ENCODE measurements around the gene RXFP1. TPM values are rescaled to one million over a fixed set of nuclear protein-coding genes. Genes with fewer than 3 reads are reported as not detected.

Gene RXFP1
- total RNA-seq (2014; rRNA removed; shearing (Covaris generic)) (2.9 and 3.1 TPM in 2 replicates), polyA plus RNA-seq (2016; fragmentation: Nextera tagmentation; extraction: Ambion mirVana) (1.1 and 1.2 TPM in 2 replicates)

DNA sequence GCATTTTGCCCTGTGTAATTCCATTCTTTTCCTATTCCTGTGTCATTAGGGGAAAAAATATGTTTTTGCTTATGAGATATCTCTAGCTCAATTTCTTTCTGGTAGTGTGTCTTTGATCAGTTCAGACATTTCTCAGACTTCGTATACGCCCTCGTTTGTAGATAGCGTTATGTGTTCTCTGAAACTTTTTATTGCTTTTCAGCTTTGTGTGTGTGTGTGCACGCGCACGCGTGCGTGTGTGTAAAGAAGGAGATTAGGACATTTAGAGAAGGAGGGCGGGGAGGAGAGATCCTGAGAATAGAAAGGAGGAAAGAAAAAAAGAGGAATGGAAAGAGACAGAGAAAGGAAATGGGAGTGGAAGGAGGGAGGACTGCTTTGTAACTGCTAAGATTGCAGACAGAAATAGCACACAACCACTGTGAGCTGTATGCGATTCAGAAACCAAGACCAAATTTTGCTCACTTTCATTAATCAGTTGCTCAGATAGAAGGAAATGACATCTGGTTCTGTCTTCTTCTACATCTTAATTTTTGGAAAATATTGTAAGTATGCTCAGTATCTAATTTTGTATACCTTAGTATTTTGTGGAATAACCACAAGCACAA lies at the start of gene RXFP1:
Gene RXFP1, plus strand, starts transcription at position 399 of the 605 bp plus-strand sequence. Its CDS starts 95 bp downstream, at position 494.
- no peaks in the 10 kb centered on the region for H3K9me3 ChIP-seq (ENCODE audit: low read depth)
- H3K9me2 ChIP-seq (ENCODE audit: insufficient read depth) = no peaks in the 10 kb centered on the region
- peak; percentile 25 for DNase-seq
- 1 to 4% methylated on average over 11 of the region's 11 CpGs for WGBS, 2 experiments (ENCODE audit: low coverage in 1 of 2, low lambda C conversion rate in 2 of 2, missing lambda C conversion rate in 2 of 2)
- H3K4me1 ChIP-seq (ENCODE audit: insufficient read depth) = peaks cover 20% of the 10 kb centered on the region; the same call in 1 of the 2 replicates
- peak within 1 kb of the TSS; percentile 63 for H3K9ac ChIP-seq
- peak within 1 kb of the TSS; percentile 95 for H3K4me2 ChIP-seq (ENCODE audit: unreplicated experiment)
- no peaks in the 10 kb centered on the region for H3K27me3 ChIP-seq (replicated peaks; ENCODE audit: insufficient read depth)
- peak within 1 kb of the TSS; percentile 71 for H3K4me3 ChIP-seq
- H4K20me1 ChIP-seq (ENCODE audit: insufficient read depth) = no peaks in the 10 kb centered on the region
- in situ Hi-C loops (cut with MboI) = no loop called here
- no peak within 1 kb of the TSS for H3K27ac ChIP-seq
- H3K79me2 ChIP-seq (ENCODE audit: insufficient read depth) = no peaks in the 10 kb centered on the region
- no peaks in the 10 kb centered on the region for H3F3A ChIP-seq (ENCODE audit: insufficient read depth)
- TF ChIP-seq EZH2 (IDR thresholded peaks at IDR 0.05; ENCODE audit: insufficient read depth, poor library complexity, severe bottlenecking) (no peak), EZH2phosphoT487 (IDR thresholded peaks at IDR 0.05; ENCODE audit: insufficient read depth, low read depth) (no peak)
- peak within 1 kb of the TSS; percentile 98 for H2AFZ ChIP-seq
- H3K36me3 ChIP-seq (ENCODE audit: low read depth) = no peaks in the 10 kb centered on the region

DNA sequence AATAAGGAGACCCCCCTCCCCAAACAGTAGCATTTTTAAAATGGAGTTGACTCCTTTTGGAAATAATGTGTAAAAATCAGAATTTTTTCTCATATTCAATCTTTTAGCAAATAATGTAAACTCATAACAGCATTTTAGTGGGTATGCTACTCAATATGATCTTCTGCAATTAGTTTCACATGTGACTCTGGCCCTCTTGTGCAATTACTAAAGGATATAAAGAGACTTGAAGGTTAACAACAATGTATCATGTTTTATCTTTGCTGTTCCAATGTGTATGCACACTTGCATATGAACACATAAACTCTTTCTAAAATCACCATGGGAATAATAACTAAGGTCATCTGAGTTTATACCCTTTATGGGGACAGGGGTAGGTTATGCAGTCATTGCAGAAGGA lies 39.9 kb upstream of the RXFP1 start:
- in situ Hi-C loops (cut with MboI) = no loop called here

DNA sequence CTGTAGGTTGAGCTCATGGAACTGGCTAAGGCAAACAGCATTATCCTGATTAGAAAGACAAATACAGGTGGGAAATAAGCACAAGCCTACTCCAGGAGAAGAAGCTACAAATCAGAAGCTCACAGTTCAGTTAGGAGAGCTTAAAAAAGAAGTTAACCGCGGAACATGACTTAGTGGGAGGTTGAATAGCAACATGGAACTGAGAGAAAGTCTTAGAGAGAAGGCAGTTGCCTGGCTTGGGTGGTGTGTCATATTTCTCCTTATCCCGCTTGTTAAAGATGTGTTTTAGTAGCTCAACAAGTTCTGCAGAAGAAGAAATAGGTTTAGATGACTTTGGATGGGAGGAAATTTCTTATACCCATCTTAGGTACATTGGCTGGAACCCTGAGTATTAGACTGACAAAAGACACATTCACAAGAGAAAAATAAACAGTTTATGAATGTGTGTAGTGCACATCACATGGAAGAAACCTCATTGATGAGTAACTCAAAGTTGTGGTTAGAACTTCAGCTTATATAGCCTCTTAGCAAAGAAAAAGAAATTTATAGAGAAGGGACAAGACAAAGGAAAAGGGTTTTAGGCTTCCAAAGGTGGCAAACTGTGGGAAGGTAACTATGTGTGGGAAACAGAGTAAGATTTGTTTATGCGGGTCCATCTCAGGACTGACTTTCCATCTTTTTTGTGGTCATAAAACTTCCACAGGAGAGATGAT lies 37.4 kb upstream of the RXFP1 start:
- Histone ChIP-seq H3K36me3 (ENCODE audit: low read depth) (no peaks in the 10 kb centered on the region), H3K27ac (no peak overlapping the region), H3K9ac (no peak overlapping the region), H3K9me3 (ENCODE audit: low read depth) (no peaks in the 10 kb centered on the region), H4K20me1 (ENCODE audit: insufficient read depth) (no peaks in the 10 kb centered on the region), H3K9me2 (ENCODE audit: insufficient read depth) (no peaks in the 10 kb centered on the region), H3K4me3 (no peak overlapping the region), H3K4me2 (ENCODE audit: unreplicated experiment) (peak overlapping the region; percentile 43), H3K4me1 (ENCODE audit: insufficient read depth) (peaks cover 14% of the 10 kb centered on the region), H2AFZ (0 out of 2 replicates have a peak overlapping the region, but pooled peaks have one; percentile 6), H3F3A (ENCODE audit: insufficient read depth) (no peaks in the 10 kb centered on the region), H3K79me2 (ENCODE audit: insufficient read depth) (no peaks in the 10 kb centered on the region), H3K27me3 (replicated peaks; ENCODE audit: insufficient read depth) (no peaks in the 10 kb centered on the region)
- peak; percentile 67 for DNase-seq
- no peak for TF ChIP-seq EZH2phosphoT487 (IDR thresholded peaks at IDR 0.05; ENCODE audit: insufficient read depth, low read depth)
- TF ChIP-seq EZH2 (IDR thresholded peaks at IDR 0.05; ENCODE audit: insufficient read depth, poor library complexity, severe bottlenecking) = no peak
- WGBS, 2 experiments (ENCODE audit: low coverage in 1 of 2, low lambda C conversion rate in 2 of 2, missing lambda C conversion rate in 2 of 2) = 55 to 62% methylated on average over 4 of the region's 4 CpGs
- in situ Hi-C loops (cut with MboI) = no loop called here

More for the DNA sequence above, 39.9 kb upstream of the RXFP1 start:
- DNase-seq = no peak
- Histone ChIP-seq H3K27me3 (replicated peaks; ENCODE audit: insufficient read depth) (no peaks in the 10 kb centered on the region), H3K9ac (no peak overlapping the region), H3K4me1 (ENCODE audit: insufficient read depth) (peaks cover 14% of the 10 kb centered on the region), H3K79me2 (ENCODE audit: insufficient read depth) (no peaks in the 10 kb centered on the region), H3K36me3 (ENCODE audit: low read depth) (no peaks in the 10 kb centered on the region), H2AFZ (no peak overlapping the region), H3K27ac (no peak overlapping the region), H4K20me1 (ENCODE audit: insufficient read depth) (no peaks in the 10 kb centered on the region), H3F3A (ENCODE audit: insufficient read depth) (no peaks in the 10 kb centered on the region), H3K4me2 (ENCODE audit: unreplicated experiment) (no peak overlapping the region), H3K9me3 (ENCODE audit: low read depth) (no peaks in the 10 kb centered on the region), H3K9me2 (ENCODE audit: insufficient read depth) (no peaks in the 10 kb centered on the region), H3K4me3 (no peak overlapping the region)
- TF ChIP-seq EZH2phosphoT487 (IDR thresholded peaks at IDR 0.05; ENCODE audit: insufficient read depth, low read depth) (no peak), EZH2 (IDR thresholded peaks at IDR 0.05; ENCODE audit: insufficient read depth, poor library complexity, severe bottlenecking) (no peak)

DNA sequence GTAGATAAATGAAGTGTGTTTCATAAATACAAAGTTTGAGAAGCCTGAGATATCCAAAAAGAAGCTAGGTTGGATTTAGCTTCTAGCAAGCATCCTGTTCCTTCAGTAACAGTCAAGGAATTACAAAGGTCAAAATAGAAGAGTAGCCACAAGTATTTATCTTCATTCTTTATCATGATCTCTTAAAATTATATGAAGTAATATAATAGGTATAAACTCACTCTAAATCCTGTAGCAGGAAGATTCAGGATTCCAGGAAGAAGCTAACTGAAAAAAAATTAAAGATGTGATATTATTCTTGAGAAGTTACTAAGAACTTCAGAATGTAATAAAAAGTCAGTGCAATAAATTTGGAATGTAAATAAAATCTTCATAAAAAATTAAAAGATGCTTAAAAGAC lies 31.1 kb upstream of the RXFP1 start:
- no peaks in the 10 kb centered on the region for H3K9me3 ChIP-seq (ENCODE audit: low read depth)
- no peak overlapping the region for H2AFZ ChIP-seq
- no peaks in the 10 kb centered on the region for H3K36me3 ChIP-seq (ENCODE audit: low read depth)
- no peak overlapping the region for H3K27ac ChIP-seq
- no peak overlapping the region for H3K4me3 ChIP-seq
- H3K4me1 ChIP-seq (ENCODE audit: insufficient read depth) = no peaks in the 10 kb centered on the region
- no peak for DNase-seq
- H3K27me3 ChIP-seq (replicated peaks; ENCODE audit: insufficient read depth) = no peaks in the 10 kb centered on the region
- in situ Hi-C loops (cut with MboI) = no loop called here
- no peak overlapping the region for H3K4me2 ChIP-seq (ENCODE audit: unreplicated experiment)
- H3F3A ChIP-seq (ENCODE audit: insufficient read depth) = no peaks in the 10 kb centered on the region
- H3K9me2 ChIP-seq (ENCODE audit: insufficient read depth) = no peaks in the 10 kb centered on the region
- no peaks in the 10 kb centered on the region for H3K79me2 ChIP-seq (ENCODE audit: insufficient read depth)
- H3K9ac ChIP-seq = no peak overlapping the region
- H4K20me1 ChIP-seq (ENCODE audit: insufficient read depth) = no peaks in the 10 kb centered on the region
- TF ChIP-seq EZH2phosphoT487 (IDR thresholded peaks at IDR 0.05; ENCODE audit: insufficient read depth, low read depth) (no peak), EZH2 (IDR thresholded peaks at IDR 0.05; ENCODE audit: insufficient read depth, poor library complexity, severe bottlenecking) (no peak)
